Epithelial cell of proximal tubule (primary cell): ENCODE data around the gene CAPN6. TPM values are rescaled to one million over a fixed set of nuclear protein-coding genes. Genes with fewer than 3 reads are reported as not detected.

ENCODE experiments used
- DNase-seq: peaks from one replicate; pipeline ENCODE4 v3.0.0-alpha.2; 2011; ENCODE audit warnings: low read depth
- H3K4me3 ChIP-seq: 2 replicates; pipeline ENCODE4 v1.5.1; 2011; ENCODE audit warnings: low read depth, mild to moderate bottlenecking, low read length
- total RNA-seq: library from RNA; depleted of rRNA; stranded (reverse); fragments of >200 nt; gene quantifications from 2 replicates; pipeline ENCODE4 v1.2.3, GENCODE V29; 2015
- TF ChIP-seq, protein P1 (sequence below): conservative IDR thresholded peaks from 2 replicates; pipeline ENCODE4 v1.5.1; 2012; ENCODE audit warnings: low read depth, mild to moderate bottlenecking, low read length

CAPN6 gene
- total RNA-seq, 1 donor from 2014 or later: 1.2 TPM

DNA sequence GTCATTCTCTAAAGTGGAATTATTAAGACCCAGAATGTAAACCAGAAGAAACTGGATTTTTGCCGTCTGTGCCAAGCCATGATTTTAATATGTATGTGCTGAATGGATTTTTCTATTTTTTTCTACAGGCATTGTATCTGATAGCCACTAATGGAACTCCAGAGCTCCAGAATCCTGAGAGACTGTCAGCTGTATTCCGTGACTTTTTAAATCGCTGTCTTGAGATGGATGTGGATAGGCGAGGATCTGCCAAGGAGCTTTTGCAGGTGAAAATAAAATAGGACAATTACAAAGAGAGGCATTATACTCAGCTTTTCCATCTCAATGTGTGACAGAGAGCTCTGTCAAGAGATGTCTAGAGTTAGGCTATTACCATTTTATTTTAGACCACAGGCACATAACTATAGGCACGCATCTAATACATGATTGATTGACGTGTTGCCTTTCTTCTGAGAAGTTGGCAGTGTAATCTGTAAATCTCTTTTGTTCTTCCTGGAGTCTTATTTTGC is 53.9 kb downstream of the CAPN6 start:
- no peak for DNase-seq
- TF ChIP-seq, protein P1, sequence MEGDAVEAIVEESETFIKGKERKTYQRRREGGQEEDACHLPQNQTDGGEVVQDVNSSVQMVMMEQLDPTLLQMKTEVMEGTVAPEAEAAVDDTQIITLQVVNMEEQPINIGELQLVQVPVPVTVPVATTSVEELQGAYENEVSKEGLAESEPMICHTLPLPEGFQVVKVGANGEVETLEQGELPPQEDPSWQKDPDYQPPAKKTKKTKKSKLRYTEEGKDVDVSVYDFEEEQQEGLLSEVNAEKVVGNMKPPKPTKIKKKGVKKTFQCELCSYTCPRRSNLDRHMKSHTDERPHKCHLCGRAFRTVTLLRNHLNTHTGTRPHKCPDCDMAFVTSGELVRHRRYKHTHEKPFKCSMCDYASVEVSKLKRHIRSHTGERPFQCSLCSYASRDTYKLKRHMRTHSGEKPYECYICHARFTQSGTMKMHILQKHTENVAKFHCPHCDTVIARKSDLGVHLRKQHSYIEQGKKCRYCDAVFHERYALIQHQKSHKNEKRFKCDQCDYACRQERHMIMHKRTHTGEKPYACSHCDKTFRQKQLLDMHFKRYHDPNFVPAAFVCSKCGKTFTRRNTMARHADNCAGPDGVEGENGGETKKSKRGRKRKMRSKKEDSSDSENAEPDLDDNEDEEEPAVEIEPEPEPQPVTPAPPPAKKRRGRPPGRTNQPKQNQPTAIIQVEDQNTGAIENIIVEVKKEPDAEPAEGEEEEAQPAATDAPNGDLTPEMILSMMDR: no peak
- H3K4me3 ChIP-seq: no peak overlapping the region

DNA sequence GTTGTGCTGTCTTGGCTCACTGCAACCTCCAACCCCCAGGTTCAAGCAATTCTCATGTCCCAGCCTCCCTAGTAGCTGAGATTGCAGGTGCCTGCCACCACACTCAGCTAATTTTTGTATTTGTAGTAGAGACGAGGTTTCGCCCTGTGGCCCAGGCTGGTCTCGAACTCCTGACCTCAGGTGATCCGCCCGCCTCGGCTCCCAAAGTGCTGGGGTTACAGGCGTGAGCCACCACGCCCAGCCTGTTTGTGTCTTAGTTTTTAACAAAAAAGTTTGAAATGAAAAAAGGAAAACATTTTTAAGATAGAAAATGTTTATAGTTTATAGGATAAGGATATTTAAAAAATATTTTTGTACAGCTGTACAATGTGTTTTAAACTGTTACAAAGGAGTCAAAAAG is 62.4 kb downstream of the CAPN6 start:
- H3K4me3 ChIP-seq: no peak overlapping the region
- no peak for DNase-seq
- TF ChIP-seq, protein P1: no peak

DNA sequence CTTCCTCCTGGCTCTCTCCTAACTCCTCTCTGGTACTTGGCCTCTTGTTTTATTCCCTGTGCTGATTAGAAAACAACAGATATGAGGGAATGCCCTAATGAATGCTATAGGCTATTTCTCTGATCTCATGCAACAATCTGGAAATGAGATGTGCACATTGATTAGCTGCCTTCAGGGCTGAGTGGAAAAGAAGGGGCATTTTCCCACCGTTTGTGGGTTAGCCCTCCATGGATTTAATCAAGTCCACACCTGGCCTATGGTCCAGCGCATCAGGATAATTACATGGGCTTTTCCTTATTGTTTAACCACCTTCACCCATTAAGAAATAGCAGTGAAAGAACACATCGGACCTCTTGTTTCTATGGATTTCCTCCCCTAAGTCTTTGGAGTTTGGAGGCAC is 70.0 kb downstream of the CAPN6 start:
- no peak for DNase-seq
- H3K4me3 ChIP-seq: no peak overlapping the region
- TF ChIP-seq, protein P1: no peak

DNA sequence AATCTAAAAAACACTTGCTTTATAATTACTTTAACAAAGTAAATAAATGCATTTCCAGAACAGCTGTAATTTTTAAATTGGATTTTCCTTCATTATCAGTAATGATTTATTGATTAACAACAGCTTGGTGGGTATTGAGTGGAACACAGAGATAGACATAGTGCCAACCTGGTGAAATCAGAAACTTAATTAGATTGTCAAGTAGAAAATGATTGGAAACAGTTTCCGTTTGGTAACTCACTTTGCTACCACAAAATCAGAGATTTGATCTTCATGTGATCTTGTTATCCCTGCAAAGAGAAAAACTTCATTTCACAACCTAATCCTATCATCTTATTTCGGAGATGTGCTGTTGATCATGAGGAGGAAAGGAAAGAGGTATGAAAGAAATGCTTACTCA is 70.8 kb downstream of the CAPN6 start:
- TF ChIP-seq, protein P1: no peak
- H3K4me3 ChIP-seq: no peak overlapping the region
- no peak for DNase-seq

Other genes starting within 250 kb of the CAPN6 start
- gene PAK3, start 174.3 kb downstream of the CAPN6 start, total RNA-seq: 4.3 and 4.5 TPM in 2 replicates
- not detected in 2 replicates for gene DCX, start 141.7 kb upstream of the CAPN6 start, total RNA-seq
- not detected in 2 replicates for gene SERTM2, start 241.2 kb upstream of the CAPN6 start, total RNA-seq